MCF 10A (cell line): ENCODE results near the gene KLHL11. TPM values are rescaled to one million over a fixed set of nuclear protein-coding genes. Genes with fewer than 3 reads are reported as not detected.

ENCODE experiments used
- BruUV-seq: library from RNA; stranded (reverse); fragments of 400-500 nt; replicated peaks from 2 replicates; lab custom pipeline; 2021; lab: Mats Ljungman, UMichigan
- CTCF ChIA-PET: fragments of 300-600 bp; sonication (Branson Sonifier 250); formaldehyde crosslinking; extraction: SDS; loops from one replicate; lab custom pipeline; 2021; ENCODE audit warnings: antibody characterized with exemption, inconsistent platforms; lab: Yijun Ruan, JAX
- POLR2A ChIA-PET: fragments of 300-600, 350-650 bp; sonication (Branson Sonifier 250); formaldehyde crosslinking; extraction: SDS; loops from one replicate; lab custom pipeline; 2020; ENCODE audit warnings: antibody characterized with exemption, inconsistent platforms; lab: Yijun Ruan, JAX
- DNase-seq: peaks from one replicate; pipeline ENCODE4 v3.0.0-alpha.2; 2018; ENCODE audit not compliant: unreplicated experiment
- H3K27ac Mint-ChIP-seq: one replicate; pipeline ENCODE4 v1.8.0; 2022; ENCODE audit warnings: mild to moderate bottlenecking, low read depth, mixed read lengths; ENCODE audit not compliant: unreplicated experiment
- H3K27me3 Mint-ChIP-seq: one replicate; pipeline ENCODE4 v1.8.0; 2022; ENCODE audit warnings: mixed read lengths; ENCODE audit not compliant: insufficient read depth, unreplicated experiment
- H3K36me3 Mint-ChIP-seq: one replicate; pipeline ENCODE4 v1.8.0; 2022; ENCODE audit warnings: mild to moderate bottlenecking, moderate library complexity, mixed read lengths; ENCODE audit not compliant: insufficient read depth, unreplicated experiment
- H3K4me1 Mint-ChIP-seq: one replicate; pipeline ENCODE4 v1.8.0; 2022; ENCODE audit warnings: mixed read lengths; ENCODE audit not compliant: insufficient read depth, unreplicated experiment
- H3K4me3 Mint-ChIP-seq: one replicate; pipeline ENCODE4 v1.8.0; 2022; ENCODE audit warnings: mild to moderate bottlenecking, moderate library complexity, mixed read lengths; ENCODE audit not compliant: unreplicated experiment
- H3K9me3 Mint-ChIP-seq: one replicate; pipeline ENCODE4 v1.8.0; 2022; ENCODE audit warnings: mixed read lengths; ENCODE audit not compliant: unreplicated experiment
- CTCF ChIP-seq: fragments of 200-600 bp; IDR thresholded peaks from one replicate; pipeline ENCODE4 v1.8.0; 2022; ENCODE audit warnings: antibody characterized with exemption, mild to moderate bottlenecking; ENCODE audit not compliant: unreplicated experiment
- intact Hi-C: fragments of 100-400 bp; cut with micrococcal nuclease; formaldehyde crosslinking; loops from 2 replicates; pipeline ENCODE4 v1.14.1; 2022
- total RNA-seq: library from RNA; stranded (reverse); gene quantifications from 2 replicates; pipeline ENCODE4 v1.2.3, GENCODE V29; 2022

Gene KLHL11
- total RNA-seq, 1 experiment from 2014 or later: 19.1 TPM

- POLR2A ChIA-PET: no interaction called here
- TF ChIP-seq CTCF: no peak
Observed at GRCh38 chr17:41825175-41825845, 39.9 kb downstream of the KLHL11 start.

GRCh38 chr17:41824086-41824485 is 41.1 kb downstream of the KLHL11 start:
- ChIA-PET POLR2A (no interaction called here), CTCF (interaction anchor here (0.6 kb wide), 1 partner anchor 112 kb away, joined by 3 read pairs; no protein-coding TSS in a partner anchor)
- peaks cover 37% of the 10 kb centered on the region for H3K36me3 Mint-ChIP-seq
- no peak for TF ChIP-seq CTCF
- H3K4me3 Mint-ChIP-seq: no peak overlapping the region
- DNase-seq: no peak
- no peaks in the 10 kb centered on the region for H3K4me1 Mint-ChIP-seq
- no TSS peak for BruUV-seq
- H3K9me3 Mint-ChIP-seq: no peaks in the 10 kb centered on the region
- H3K27ac Mint-ChIP-seq: no peak overlapping the region
- no peaks in the 10 kb centered on the region for H3K27me3 Mint-ChIP-seq
- intact Hi-C loops: no loop called here

More at GRCh38 chr17:41825175-41825845, 39.9 kb downstream of the KLHL11 start:
- no peaks in the 10 kb centered on the region for H3K9me3 Mint-ChIP-seq
- intact Hi-C loops: no loop called here
- no peaks in the 10 kb centered on the region for H3K27me3 Mint-ChIP-seq
- CTCF ChIA-PET: interaction anchor here (0.6 to 1.0 kb wide), 2 partner anchors 13 to 368 kb away, joined by 3 read pairs; partner anchors contain the start of gene P3H4
- peaks cover 42% of the 10 kb centered on the region for H3K36me3 Mint-ChIP-seq
- no peak for DNase-seq
- no peak overlapping the region for H3K4me3 Mint-ChIP-seq
- BruUV-seq: no TSS peak
- no peaks in the 10 kb centered on the region for H3K4me1 Mint-ChIP-seq
- no peak overlapping the region for H3K27ac Mint-ChIP-seq

GRCh38 chr17:41823580-41823979 is 41.6 kb downstream of the KLHL11 start:
- Mint-ChIP-seq H3K4me1 (no peaks in the 10 kb centered on the region), H3K36me3 (peaks cover 37% of the 10 kb centered on the region), H3K9me3 (no peaks in the 10 kb centered on the region), H3K27ac (no peak overlapping the region), H3K27me3 (no peaks in the 10 kb centered on the region), H3K4me3 (no peak overlapping the region)
- ChIA-PET CTCF (interaction anchor here (0.6 kb wide), 1 partner anchor 113 kb away, joined by 3 read pairs; no protein-coding TSS in a partner anchor), POLR2A (no interaction called here)
- TF ChIP-seq CTCF: no peak
- BruUV-seq: no TSS peak
- intact Hi-C loops: no loop called here
- DNase-seq: no peak

- Mint-ChIP-seq H3K9me3 (no peaks in the 10 kb centered on the region), H3K36me3 (peaks cover 38% of the 10 kb centered on the region), H3K4me3 (no peak overlapping the region), H3K27ac (no peak overlapping the region), H3K4me1 (no peaks in the 10 kb centered on the region), H3K27me3 (no peaks in the 10 kb centered on the region)
- no peak for DNase-seq
- CTCF ChIA-PET: interaction anchor here (1.1 kb wide), 1 partner anchor 22 kb away, joined by 3 read pairs; no protein-coding TSS in a partner anchor
- no TSS peak for BruUV-seq
- POLR2A ChIA-PET: interaction anchor here (0.6 to 1.7 kb wide), 7 partner anchors 10 to 136 kb away, joined by 3 to 6 read pairs (median 3); partner anchors contain the start of genes ACLY and FKBP10
- TF ChIP-seq CTCF: no peak
- intact Hi-C loops: no loop called here
Observed at GRCh38 chr17:41823141-41823524, 42.1 kb downstream of the KLHL11 start.
